HG02759 (cell line): ENCODE results near the gene PFN4.

Source experiments
- ATAC-seq: cut with Tn5 transposase; IDR thresholded peaks from one replicate; pipeline ENCODE4 v1.9.1; 2021; ENCODE audit warnings: mild to moderate bottlenecking, moderate library complexity; ENCODE audit not compliant: unreplicated experiment

The PFN4 gene

GRCh38 chr2:24082787-24083566 lies 40.2 kb downstream of the PFN4 start:
- ATAC-seq: no peak

- no peak for ATAC-seq
These were observed 42.4 kb downstream of the PFN4 start for GRCh38 chr2:24080701-24081100.

- ATAC-seq: no peak
These were observed 45.3 kb downstream of the PFN4 start for GRCh38 chr2:24077879-24078278.

GRCh38 chr2:24077535-24077877 lies 45.6 kb downstream of the PFN4 start:
- ATAC-seq: no peak

- peak; percentile 20 for ATAC-seq
These were observed 46.1 kb downstream of the PFN4 start for GRCh38 chr2:24076849-24077534.

GRCh38 chr2:24075915-24076848 lies 47.0 kb downstream of the PFN4 start, which contains the start of gene SF3B6:
Gene SF3B6, minus strand, starts transcription at chr2:24076326. Its CDS starts 97 bp downstream, at chr2:24076229.
- ATAC-seq: peak; percentile 94

- no peak for ATAC-seq
These were observed 47.9 kb downstream of the PFN4 start for GRCh38 chr2:24075259-24075658.

GRCh38 chr2:24073816-24074215 lies 49.3 kb downstream of the PFN4 start:
- no peak for ATAC-seq

GRCh38 chr2:24072259-24072658 lies 50.9 kb downstream of the PFN4 start:
- no peak for ATAC-seq

- ATAC-seq: no peak
These were observed 57.8 kb downstream of the PFN4 start for GRCh38 chr2:24065341-24065740.
